HFFc6 (cell line): ENCODE measurements around the gene TMEM91. TPM values are rescaled to one million over a fixed set of nuclear protein-coding genes. Genes with fewer than 3 reads are reported as not detected.
A peak's percentile ranks its signal among the peaks of the same experiment; 100 is the strongest.

Source experiments
- DNase-seq: peaks from one replicate; pipeline ENCODE4 v3.0.0-alpha.2; 2018
- H3K27ac Mint-ChIP-seq: 2 replicates; pipeline ENCODE4 v1.8.0; 2020; ENCODE audit warnings: mild to moderate bottlenecking, mixed read lengths
- H3K27me3 Mint-ChIP-seq: 2 replicates; pipeline ENCODE4 v1.8.0; 2021; ENCODE audit warnings: mild to moderate bottlenecking, moderate library complexity, mixed read lengths; ENCODE audit not compliant: insufficient read depth
- H3K36me3 Mint-ChIP-seq: 2 replicates; pipeline ENCODE4 v1.8.0; 2021; ENCODE audit warnings: low read depth, mixed read lengths
- H3K4me1 Mint-ChIP-seq: 2 replicates; pipeline ENCODE4 v1.8.0; 2020; ENCODE audit warnings: low read depth, mixed read lengths
- H3K4me3 Mint-ChIP-seq: 2 replicates; pipeline ENCODE4 v1.8.0; 2020; ENCODE audit warnings: mild to moderate bottlenecking, moderate library complexity, mixed read lengths
- H3K9me3 Mint-ChIP-seq: 2 replicates; pipeline ENCODE4 v1.8.0; 2020; ENCODE audit warnings: mild to moderate bottlenecking, mixed read lengths
- CTCF ChIP-seq: fragments of 200-600 bp; sonication (generic); IDR thresholded peaks from 2 replicates; pipeline ENCODE4 v1.5.0; 2021; ENCODE audit warnings: antibody characterized with exemption, mild to moderate bottlenecking
- total RNA-seq, 6 experiments: library from RNA; stranded (reverse); fragmentation: NEBNext Ultra II Directional; extraction: Animal tissue kit (Norgen Biotek cat#: 25700); gene quantifications; 2 replicates in 1 of 6; 3 replicates in 5 of 6; pipeline ENCODE4 v1.2.3, GENCODE V29; 2021

Gene TMEM91
- total RNA-seq, 6 experiments from 2014 or later: 1.4 to 2.6 (median 1.7) TPM

- H3K27ac Mint-ChIP-seq: peak overlapping the region; percentile 77
- TF ChIP-seq CTCF: no peak
- no peak for DNase-seq
- H3K4me1 Mint-ChIP-seq: peaks cover 30% of the 10 kb centered on the region
- H3K9me3 Mint-ChIP-seq: no peaks in the 10 kb centered on the region
- no peaks in the 10 kb centered on the region for H3K27me3 Mint-ChIP-seq
- H3K4me3 Mint-ChIP-seq: peak overlapping the region; percentile 99
- H3K36me3 Mint-ChIP-seq: peaks cover 5% of the 10 kb centered on the region
These were observed 24.7 kb upstream of the TMEM91 start for GRCh38 chr19:41351339-41352245.

- no peaks in the 10 kb centered on the region for H3K27me3 Mint-ChIP-seq
These were observed 24.1 kb upstream of the TMEM91 start for GRCh38 chr19:41352279-41352608.

GRCh38 chr19:41352609-41353465, 23.5 kb upstream of the TMEM91 start:
- TF ChIP-seq CTCF: peak; percentile 79
- no peaks in the 10 kb centered on the region for H3K9me3 Mint-ChIP-seq
- H3K36me3 Mint-ChIP-seq: peaks cover 5% of the 10 kb centered on the region
- peak overlapping the region; percentile 99 for H3K4me3 Mint-ChIP-seq
- peaks cover 30% of the 10 kb centered on the region for H3K4me1 Mint-ChIP-seq
- H3K27me3 Mint-ChIP-seq: no peaks in the 10 kb centered on the region
- peak overlapping the region; percentile 79 for H3K27ac Mint-ChIP-seq
- DNase-seq: peak; percentile 33

More at GRCh38 chr19:41352279-41352608, 24.1 kb upstream of the TMEM91 start:
- peaks cover 5% of the 10 kb centered on the region for H3K36me3 Mint-ChIP-seq
- DNase-seq: no peak
- TF ChIP-seq CTCF: no peak
- H3K9me3 Mint-ChIP-seq: no peaks in the 10 kb centered on the region
- H3K27ac Mint-ChIP-seq: peak overlapping the region; percentile 74
- H3K4me3 Mint-ChIP-seq: peak overlapping the region; percentile 99
- peaks cover 30% of the 10 kb centered on the region for H3K4me1 Mint-ChIP-seq

GRCh38 chr19:41353466-41354342, 22.6 kb upstream of the TMEM91 start, which contains the start of gene TGFB1:
Gene TGFB1, minus strand, starts transcription at chr19:41353922. Its CDS starts 878 bp downstream, at chr19:41353044.
- TF ChIP-seq CTCF: peak; percentile 95
- DNase-seq: peak; percentile 80
- no peaks in the 10 kb centered on the region for H3K9me3 Mint-ChIP-seq
- peak within 1 kb of the TSS; percentile 79 for H3K27ac Mint-ChIP-seq
- H3K27me3 Mint-ChIP-seq: no peaks in the 10 kb centered on the region
- no peaks in the 10 kb centered on the region; the same call in 1 of the 2 replicates for H3K36me3 Mint-ChIP-seq
- peak within 1 kb of the TSS; percentile 99 for H3K4me3 Mint-ChIP-seq
- H3K4me1 Mint-ChIP-seq: peaks cover 30% of the 10 kb centered on the region
